ENCODE measurements around the gene TRAM2. TPM values are rescaled to one million over a fixed set of nuclear protein-coding genes. Genes with fewer than 3 reads are reported as not detected.

Gene TRAM2
- total and polyA plus RNA-seq, 10 of the 15 experiments (the other 5 are each of a cell fraction or from before 2014, with no cell fraction given), result 2.5 to 15.0 (median 11.0) TPM

- RAD21 ChIA-PET (ENCODE audit: unreplicated experiment), result interaction anchor here (0.7 to 1.1 kb wide), 2 partner anchors 86 to 175 kb away, joined by 3 to 7 read pairs; no protein-coding TSS in a partner anchor
- FAIRE-seq, result no peak
- TF ChIP-seq ZBTB4 (CRISPR knock-in tag; IDR thresholded peaks at IDR 0.05) (no peak), ETV6 (conservative IDR thresholded peaks at IDR 0.05 in 1 of 2, IDR thresholded peaks at IDR 0.05 in 1 of 2; ENCODE audit: borderline replicate concordance in 1 of 2, low read depth in 1 of 2) (no peak), TCF7 (IDR thresholded peaks at IDR 0.05; ENCODE audit: borderline replicate concordance) (no peak), BHLHE40 (IDR thresholded peaks at IDR 0.05; ENCODE audit: borderline replicate concordance in 1 of 2, low read depth in 2 of 2, low read length in 1 of 2) (no peak), ZBTB40 (IDR thresholded peaks at IDR 0.05; ENCODE audit: borderline replicate concordance) (no peak), WRNIP1 (IDR thresholded peaks at IDR 0.05; ENCODE audit: borderline replicate concordance, low read depth, low read length) (no peak), SREBF1 (IDR thresholded peaks at IDR 0.05; ENCODE audit: low read length) (no peak), RBBP5 (conservative IDR thresholded peaks at IDR 0.05) (no peak), CREB1 (IDR thresholded peaks at IDR 0.05; ENCODE audit: low read depth) (no peak), ZNF622 (IDR thresholded peaks at IDR 0.05) (no peak), POLR2A (IDR thresholded peaks at IDR 0.05; ENCODE audit: low read depth, low read length) (no peak), CTCF (IDR thresholded peaks at IDR 0.05 in 2 of 3, conservative IDR thresholded peaks at IDR 0.05 in 1 of 3; ENCODE audit: control insufficient read depth in 2 of 3, extremely low read depth in 1 of 3, insufficient read depth in 1 of 3, low read depth in 3 of 3, low read length in 3 of 3) (no peak), HDGF (IDR thresholded peaks at IDR 0.05) (no peak), IRF5 (IDR thresholded peaks at IDR 0.05; ENCODE audit: borderline replicate concordance) (no peak)
These were observed 15.0 kb upstream of the TRAM2 start for GRCh38 chr6:52591832-52592231.

More at GRCh38 chr6:52591832-52592231, 15.0 kb upstream of the TRAM2 start:
- ChIA-PET SMC1A (ENCODE audit: uncharacterized antibody, unreplicated experiment) (interaction anchor here (0.6 to 3.8 kb wide), 5 partner anchors 8 to 176 kb away, joined by 3 to 24 read pairs (median 3); no protein-coding TSS in a partner anchor), POLR2A (no interaction called here), CTCF (interaction anchor here (0.7 to 12.5 kb wide), 11 partner anchors 14 to 306 kb away, joined by 3 to 118 read pairs (median 4); partner anchors contain the start of genes EFHC1 and TRAM2)
- no peak for DNase-seq (ENCODE audit: low read depth, low spot score)
- H4K20me1 ChIP-seq (ENCODE audit: control insufficient read depth, insufficient read depth), result no peaks in the 10 kb centered on the region
- no peak overlapping the region for H3K27ac ChIP-seq (ENCODE audit: control insufficient read depth, insufficient read depth)
- no peak overlapping the region for H3K4me2 ChIP-seq (ENCODE audit: control insufficient read depth, insufficient read depth)
- no peak overlapping the region for H3K4me3 ChIP-seq
- H3K27me3 ChIP-seq (replicated peaks in 1 of 2; ENCODE audit: control insufficient read depth in 2 of 2, insufficient read depth in 2 of 2, low read length in 1 of 2), result no peaks in the 10 kb centered on the region
- peaks cover 25% of the 10 kb centered on the region for H3K4me1 ChIP-seq (ENCODE audit: control insufficient read depth, insufficient read depth, low read length)
- no TSS peak for BruUV-seq (replicated peaks)
- no peak for ATAC-seq
- no peak overlapping the region for H2AFZ ChIP-seq (ENCODE audit: control insufficient read depth, low read depth, low read length)
- in situ Hi-C loops (cut with MboI) (no loop called here), intact Hi-C loops (cut with micrococcal nuclease; ENCODE audit: unreplicated experiment) (loop anchor here (10.0 kb wide), 1 partner anchor 307 kb away; the partner anchor contains the start of gene MCM3)
- 92% methylated on average over 1 of the region's 1 CpG for WGBS (ENCODE audit: insufficient coverage, insufficient replicate concordance, low lambda C conversion rate, missing lambda C conversion rate)
- no peaks in the 10 kb centered on the region for H3K9me3 ChIP-seq (replicated peaks; ENCODE audit: control insufficient read depth, insufficient read depth, low read length)
- H3K36me3 ChIP-seq (ENCODE audit: control insufficient read depth in 2 of 2, insufficient read depth in 2 of 2, low read length in 1 of 2), result no peaks in the 10 kb centered on the region
- no peak overlapping the region; the same call in 1 of the 2 replicates for H3K9ac ChIP-seq (ENCODE audit: control insufficient read depth, insufficient read depth, low read length)
- no peaks in the 10 kb centered on the region for H3K79me2 ChIP-seq (ENCODE audit: control insufficient read depth, insufficient read depth, low read length)
